NCI-H2081 treated with DMSO at 0.1 percent for 48 hours (cell line): ENCODE measurements around the gene TBXA2R.
"Not testable (repeated sequence)": the region's sequence is repeated elsewhere in the genome, so short reads cannot be mapped to it uniquely, and the experiment has no call there.

Experiments
- DNase-seq: peaks from one replicate; lab custom pipeline; 2025; lab: John Stamatoyannopoulos, UW

Gene TBXA2R

DNA sequence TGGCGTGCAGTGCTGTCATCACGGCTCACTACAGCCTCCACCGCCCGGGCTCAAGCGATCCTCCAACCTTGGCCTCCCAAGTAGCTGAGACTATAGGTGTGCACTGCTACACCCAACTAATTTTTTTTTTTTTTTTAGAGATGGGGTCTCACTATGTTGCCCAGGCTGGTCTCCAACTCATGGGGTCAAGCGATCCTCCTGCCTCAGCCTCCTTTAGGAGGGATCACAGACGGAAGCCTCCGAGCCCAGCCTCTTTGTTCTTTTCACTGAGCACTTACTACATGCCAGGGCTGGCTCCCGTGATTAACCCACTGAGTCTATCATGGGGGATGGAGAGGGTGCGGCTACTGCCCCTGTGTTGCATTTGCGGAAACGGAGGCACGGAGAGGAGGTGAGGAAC is 32.8 kb upstream of the TBXA2R start:
- DNase-seq, result no peak

DNA sequence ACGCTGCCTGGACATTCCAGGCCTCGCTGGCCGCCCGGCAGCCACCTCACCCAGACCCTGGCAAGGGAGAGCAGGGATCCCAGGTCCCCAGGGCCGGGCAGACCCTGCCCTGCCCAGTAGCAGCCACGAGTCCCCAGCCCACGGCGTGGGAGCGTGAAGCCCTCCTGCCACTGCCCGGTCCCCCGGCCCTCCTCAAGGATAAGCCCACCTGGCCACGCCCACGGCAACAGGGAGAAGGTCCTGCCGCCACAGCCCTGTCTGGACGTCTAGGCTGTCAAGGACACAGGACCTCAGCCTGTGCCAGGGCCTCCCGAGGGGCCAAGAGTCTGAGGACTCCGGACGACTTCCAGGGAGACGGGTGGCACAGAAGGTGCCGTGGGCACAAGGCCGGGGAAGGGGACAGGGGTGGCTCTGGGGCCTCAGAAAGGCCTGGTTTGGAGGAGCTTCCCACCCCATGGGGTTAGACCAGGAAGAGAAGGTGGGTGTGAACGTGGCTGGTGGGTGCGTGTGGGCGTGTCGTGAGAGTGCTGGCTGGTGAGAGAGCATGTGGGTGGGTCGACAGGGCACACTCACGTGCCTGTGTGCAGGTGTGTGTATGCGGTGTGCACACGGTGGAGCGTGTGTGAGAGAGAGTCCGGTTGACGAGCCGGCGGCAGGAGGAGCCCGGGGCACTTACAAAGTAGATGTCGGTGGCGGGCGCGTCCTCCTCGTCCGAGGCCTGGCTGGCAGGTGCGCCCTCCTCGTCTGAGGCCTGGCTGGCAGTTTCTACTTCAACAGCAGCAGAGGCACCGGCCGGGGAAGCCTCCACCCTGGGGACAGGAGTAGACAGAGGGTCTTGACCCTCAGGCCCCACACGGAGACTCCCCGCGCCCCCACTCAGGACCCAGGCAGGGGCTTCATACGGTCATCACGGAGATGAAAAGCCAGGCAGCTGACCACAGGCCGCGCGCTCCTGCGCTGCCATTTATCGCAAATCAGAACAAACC is 31.8 kb upstream of the TBXA2R start:
- DNase-seq, result no peak

GRCh38 chr19:3637621-3638020 is 30.9 kb upstream of the TBXA2R start:
- no peak for DNase-seq

- no peak for DNase-seq
These were observed 30.3 kb upstream of the TBXA2R start for GRCh38 chr19:3636962-3637361.

DNA sequence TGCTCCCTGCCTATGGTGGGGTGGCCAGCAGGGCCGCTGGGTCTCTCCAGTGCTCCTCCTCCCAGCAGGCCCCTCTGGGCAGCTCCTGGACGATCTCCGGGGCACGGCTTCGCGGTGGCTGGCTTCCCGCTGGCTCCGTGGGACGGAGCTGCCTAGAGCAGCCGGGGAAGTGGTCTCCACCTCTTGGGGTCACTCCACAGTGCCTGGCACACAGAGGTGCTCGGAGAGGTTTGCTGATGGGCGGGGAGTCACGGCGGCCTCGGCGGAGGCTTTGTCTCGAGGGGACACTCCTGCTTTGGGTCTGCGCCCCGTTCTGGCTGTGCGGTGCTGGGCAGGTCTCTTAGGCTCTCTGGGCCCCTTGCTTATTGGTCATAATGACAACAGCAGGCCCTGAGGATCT is 29.8 kb upstream of the TBXA2R start:
- DNase-seq, result no peak

DNA sequence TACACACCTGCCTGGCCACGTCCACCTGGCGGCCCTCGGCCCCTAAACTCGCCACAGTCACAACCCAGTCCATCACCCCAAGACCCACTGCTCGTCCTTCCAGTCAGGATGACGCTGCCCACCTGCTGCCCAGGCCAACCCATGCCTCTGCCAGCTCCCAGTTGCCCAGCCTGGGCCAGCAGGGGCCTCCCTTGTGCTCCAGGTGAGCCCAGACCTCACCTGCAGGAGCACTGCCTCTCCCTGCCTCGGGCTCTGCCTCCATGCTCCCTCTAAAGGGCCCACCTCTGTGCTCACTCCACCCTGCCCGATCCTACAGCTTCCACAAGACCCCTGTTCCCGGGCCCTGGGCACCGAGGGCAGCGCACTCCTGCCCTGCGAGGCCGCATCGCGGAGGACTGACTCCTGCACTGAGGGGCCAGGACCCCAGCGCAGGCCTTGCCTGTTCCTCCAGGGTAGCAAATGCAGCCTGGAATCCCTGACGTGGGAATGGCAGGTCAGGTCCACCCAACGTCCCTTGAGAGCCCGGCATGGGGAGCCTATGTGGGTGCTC is 27.9 kb upstream of the TBXA2R start:
- no peak for DNase-seq

DNA sequence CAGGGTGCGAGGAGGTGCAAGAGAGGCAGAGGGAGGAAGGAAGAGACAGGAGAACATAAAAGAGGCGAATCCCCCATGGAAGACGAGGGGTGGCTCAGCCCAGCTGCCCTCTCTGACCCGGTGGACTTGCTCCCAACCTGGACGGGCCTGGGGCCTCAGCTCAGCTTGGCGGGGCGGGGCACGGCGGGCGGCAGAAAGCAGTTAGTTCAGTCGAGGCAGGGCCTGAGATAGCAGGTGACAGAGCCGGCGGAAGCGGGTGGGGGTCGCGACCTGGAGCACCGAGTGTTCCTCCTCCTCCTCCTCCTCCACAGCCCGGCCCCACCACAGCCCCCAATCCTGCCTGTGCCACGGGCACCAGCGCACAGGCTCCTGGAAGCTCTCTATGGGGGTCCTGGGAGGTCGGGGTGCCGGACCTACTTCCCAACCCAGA is 26.9 kb upstream of the TBXA2R start:
- DNase-seq, result no peak

GRCh38 chr19:3632739-3633558 is 26.3 kb upstream of the TBXA2R start:
- no peak for DNase-seq

DNA sequence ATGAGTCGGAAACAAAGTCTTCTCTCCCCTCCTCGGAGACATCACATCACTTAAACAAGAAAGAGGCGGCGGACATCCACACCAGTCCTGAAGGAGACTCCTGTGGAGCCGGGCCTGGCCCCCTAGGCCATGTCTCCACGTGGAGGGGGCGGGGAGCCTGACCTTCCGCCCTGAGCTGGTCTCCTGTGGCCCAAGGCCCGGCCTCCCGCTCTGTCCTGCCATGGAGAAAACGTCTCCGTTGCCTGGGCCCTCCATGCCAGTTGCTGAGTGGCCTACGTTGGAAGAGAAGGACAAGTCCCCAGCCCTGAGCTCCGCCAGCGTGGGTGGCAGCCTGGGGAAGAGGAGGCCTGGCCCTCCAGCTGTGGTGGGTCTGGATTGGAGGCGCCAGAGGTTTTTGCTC is 25.4 kb upstream of the TBXA2R start:
- DNase-seq, result no peak

DNA sequence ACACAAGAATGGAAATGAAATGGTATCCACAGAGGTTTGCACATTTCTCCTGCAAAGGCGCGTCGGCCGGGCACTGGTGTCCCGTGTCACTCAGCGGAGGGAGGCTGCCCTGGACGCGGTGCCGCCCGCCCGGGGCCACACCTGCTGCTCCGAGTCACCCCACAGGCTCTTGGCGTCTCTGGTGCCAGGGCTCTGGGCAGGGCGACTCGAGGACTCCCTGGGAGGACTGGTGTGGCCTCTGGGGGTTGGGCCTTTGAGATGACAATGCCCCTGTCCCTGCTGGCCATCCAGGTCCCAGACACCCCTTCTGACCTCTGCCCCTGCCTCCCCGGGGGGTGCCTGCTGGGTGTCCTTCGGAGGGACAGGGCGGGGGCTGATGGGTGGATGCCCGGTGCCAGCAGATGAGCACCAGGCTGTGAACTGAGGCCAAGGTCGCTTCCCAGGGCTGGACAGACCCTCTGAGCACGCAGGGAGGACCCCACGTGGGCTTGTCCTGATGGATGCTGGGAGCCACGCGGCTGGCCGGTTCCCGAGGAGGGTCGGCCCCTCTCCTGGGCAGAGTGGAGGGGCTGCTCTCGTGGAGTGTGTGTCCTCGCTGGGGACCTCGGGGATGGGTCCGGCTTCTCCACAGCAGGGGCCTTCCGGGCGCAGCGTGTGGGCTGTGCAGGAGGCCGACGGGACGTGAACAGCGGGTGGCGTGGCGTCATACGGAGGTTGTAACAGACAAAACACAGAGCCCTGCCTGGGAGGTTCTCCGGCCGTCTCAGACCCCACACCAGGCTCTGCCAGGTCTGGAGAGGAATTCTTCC is 24.6 kb upstream of the TBXA2R start:
- no peak for DNase-seq

DNA sequence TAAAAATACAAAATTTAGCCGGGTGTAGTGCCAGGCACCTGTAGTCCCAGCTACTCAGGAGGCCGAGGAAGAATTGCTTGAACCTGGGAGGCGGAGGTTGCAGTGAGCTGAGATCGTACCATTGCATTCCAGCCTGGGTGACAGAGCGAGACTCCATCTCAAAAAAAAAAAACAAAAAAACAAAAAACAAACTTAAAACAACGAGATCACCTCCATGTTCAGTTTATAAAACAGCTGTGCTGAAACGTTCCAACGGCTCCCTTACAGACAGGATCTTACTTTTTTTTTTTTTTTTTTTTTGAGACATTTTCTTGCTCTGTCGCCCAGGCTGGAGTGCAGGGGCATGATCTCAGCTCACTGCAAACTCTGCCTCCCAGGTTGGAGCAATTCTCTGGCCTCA is 22.1 kb upstream of the TBXA2R start:
- DNase-seq, result not testable (repeated sequence)

- DNase-seq, result no peak
These were observed 20.7 kb upstream of the TBXA2R start for GRCh38 chr19:3627351-3627723.

GRCh38 chr19:3626473-3627350 is 20.0 kb upstream of the TBXA2R start, which contains the start of gene CACTIN:
Gene CACTIN (minus strand): TSS chr19:3626790. CDS start chr19:3626762, 28 bp downstream.
- DNase-seq, result peak; percentile 80

GRCh38 chr19:3625996-3626472 is 19.4 kb upstream of the TBXA2R start:
- DNase-seq, result no peak

DNA sequence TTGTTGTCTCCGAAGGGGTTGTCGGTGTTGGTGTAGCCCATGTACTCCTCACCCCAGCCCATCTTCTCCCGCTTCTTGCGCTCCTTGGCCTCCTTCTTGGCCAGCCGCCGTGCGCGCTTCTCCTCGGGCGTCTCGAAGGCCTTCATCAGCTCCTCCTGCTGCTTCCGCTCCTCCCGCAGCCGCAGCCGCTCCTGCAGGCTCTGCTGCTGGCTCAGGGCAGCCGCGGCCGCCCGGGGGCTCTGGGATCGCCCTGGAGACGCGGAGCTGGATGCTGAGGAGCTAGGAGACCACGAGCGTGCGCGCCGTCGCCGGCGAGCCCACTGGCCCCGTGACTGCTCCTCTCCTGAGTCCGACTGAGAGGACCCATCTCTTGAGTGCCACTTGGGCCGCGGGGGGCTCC is 17.0 kb upstream of the TBXA2R start:
- DNase-seq, result no peak

GRCh38 chr19:3622224-3622623 is 15.5 kb upstream of the TBXA2R start:
- DNase-seq, result no peak

DNA sequence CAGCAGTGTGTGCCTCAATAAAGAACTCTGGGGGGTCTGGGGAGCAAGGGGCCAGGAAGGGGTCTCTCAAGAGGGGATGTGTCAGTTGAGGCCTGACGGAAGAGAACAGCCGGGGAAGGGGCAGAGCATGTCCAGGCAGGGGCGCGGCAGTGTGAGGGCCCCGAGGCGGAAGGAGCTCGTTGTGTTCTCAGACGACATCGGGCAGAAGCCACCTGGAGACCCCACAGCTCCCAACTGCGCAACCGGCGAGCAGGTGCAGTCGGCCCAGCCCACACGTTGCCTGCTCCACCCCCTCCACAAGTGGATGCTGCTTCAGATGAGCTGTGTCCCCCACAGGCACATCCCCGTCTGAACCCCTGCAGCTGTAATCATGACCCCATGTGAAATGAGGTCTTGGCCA is 15.0 kb upstream of the TBXA2R start:
- DNase-seq, result no peak

GRCh38 chr19:3620817-3621547 is 14.3 kb upstream of the TBXA2R start:
- DNase-seq, result no peak

- DNase-seq, result no peak
These were observed 13.6 kb upstream of the TBXA2R start for GRCh38 chr19:3620145-3620816.
